ENCODE measurements around the gene C6orf62.
"Not testable (repeated sequence)": the region's sequence is repeated elsewhere in the genome, so short reads cannot be mapped to it uniquely, and the experiment has no call there.

Gene C6orf62

DNA sequence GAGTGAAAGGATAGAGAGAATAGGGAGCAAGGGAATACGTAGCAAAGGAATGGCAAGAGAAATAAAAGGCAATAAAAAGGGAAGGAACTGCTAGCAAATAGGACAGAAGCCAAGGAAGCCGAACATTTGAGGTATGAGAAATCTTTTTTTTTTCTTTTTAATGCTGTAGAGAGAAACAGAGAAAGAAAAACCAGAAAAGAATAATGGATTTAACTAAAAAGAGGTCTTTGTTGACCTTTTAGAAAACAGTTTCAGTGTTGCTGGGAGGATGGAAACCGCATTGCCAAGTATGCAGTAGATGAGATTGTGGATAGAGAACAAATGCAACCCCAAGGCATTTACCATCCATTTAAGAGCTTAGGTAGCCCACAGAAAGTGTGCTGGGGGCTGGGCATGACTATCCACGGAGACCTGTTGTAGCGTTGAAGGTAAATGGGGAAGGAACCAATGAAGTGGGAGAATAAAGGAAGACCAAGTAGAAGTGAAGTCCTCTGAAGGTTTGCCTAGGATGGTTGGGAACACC lies 23.3 kb upstream of the C6orf62 start:
- DNase-seq = no peak

DNA sequence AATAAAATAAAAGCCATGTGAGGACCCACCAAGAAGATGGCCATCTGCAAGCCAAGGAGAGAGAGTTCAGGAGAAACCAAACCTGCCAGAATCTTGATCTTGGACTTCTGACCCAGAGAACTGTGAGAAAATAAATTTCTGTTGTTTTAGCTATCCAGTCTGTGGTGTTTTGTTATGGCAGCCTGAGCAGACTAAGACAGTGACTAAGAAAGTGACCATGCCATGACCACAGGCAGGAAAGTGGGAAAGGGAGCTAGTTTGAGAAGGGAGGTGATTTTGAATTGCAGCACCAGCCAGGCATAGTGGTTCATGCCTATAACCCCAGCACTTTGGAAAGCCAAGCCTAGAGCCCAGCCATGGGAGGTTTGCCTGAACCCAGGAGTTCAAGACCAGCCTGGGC lies 21.9 kb upstream of the C6orf62 start:
- DNase-seq = no peak

DNA sequence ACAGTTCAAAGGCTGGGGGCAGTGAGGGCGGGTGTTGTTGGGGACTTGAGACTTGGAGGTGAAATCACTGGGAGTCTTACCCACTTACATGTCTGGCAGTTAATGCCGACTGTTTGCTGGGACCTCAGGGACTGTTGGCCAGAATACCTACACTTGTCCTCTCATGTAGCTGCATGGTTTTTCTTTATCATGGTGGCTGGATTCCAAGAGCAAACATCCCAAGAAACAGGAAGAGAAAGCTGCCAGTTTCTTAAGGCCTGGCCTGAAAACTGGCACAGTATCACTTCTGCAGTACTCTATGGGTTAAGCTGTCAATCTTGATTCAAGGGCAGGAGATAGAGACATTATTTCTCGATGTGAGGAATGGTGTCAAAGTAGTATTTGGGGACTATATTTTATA lies 19.8 kb upstream of the C6orf62 start:
- no peak for DNase-seq

DNA sequence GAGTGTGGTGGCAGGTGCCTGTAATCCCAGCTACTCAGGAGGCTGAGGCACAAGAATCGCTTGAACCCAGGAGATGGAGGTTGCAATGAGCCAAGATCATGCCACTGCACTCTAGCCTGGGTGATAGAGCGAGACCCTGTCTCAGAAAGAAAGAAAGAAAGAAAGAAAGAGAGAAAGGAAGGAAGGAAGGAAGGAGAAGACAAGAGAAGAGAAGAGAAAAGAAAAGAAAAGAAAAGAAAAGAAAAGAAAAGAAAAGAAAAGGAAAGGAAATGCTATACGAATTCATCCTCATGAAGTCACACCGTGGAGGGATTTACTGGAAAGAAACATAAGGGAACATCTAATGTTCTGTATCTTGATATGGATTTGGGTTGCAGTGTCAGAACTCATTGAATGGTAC lies 15.8 kb upstream of the C6orf62 start:
- DNase-seq = not testable (repeated sequence)

DNA sequence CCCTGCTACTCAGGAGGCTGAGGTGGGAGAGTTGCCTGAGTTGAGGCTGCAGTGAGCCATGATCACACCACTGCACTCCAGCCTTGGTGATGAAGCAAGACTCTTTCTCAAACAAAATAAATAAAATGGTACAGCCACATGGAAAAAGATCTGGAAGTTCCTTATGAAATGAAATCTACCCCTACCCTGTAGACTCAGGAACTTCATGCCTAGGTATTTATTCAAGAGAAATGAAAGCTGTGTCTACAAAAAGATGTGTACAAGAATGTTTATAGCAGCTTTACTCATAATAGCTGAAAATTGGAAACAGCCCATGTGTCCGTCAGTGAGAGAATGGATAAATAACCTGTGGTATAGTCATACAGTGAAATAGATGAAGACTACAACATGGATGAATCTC lies 15.2 kb upstream of the C6orf62 start:
- no peak for DNase-seq

DNA sequence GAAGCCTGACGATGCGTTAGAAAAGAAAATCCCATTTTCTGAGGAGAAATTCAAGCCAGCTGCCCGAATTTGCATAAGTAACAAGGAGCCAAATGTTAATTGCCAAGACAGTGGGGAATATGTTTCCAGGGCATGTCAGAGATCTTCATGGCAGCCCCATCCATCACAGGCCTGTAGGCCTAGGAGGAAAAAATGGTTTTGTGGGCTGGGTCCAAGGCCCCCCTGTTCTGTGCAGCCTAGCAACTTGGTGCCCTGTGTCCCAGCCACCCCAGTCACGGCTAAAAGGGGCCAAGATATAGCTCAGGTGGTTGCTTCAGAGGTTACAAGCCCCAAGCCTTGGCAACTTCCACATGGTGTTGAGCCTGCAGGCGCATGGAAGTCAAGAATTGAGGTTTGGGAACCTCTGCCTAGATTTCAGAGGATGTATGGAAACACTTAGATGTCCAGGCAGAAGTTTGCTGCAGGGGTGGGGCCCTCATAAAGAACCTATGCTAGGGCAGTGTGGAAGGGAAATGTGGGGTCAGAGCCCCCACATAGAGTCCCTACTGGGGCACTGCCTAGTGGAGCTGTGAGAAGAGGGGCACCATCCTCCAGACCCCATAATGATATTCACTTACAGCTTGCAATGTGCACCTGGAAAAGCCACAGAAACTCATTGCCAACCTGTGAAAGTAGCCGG lies 12.6 kb upstream of the C6orf62 start:
- not testable (repeated sequence) for DNase-seq

DNA sequence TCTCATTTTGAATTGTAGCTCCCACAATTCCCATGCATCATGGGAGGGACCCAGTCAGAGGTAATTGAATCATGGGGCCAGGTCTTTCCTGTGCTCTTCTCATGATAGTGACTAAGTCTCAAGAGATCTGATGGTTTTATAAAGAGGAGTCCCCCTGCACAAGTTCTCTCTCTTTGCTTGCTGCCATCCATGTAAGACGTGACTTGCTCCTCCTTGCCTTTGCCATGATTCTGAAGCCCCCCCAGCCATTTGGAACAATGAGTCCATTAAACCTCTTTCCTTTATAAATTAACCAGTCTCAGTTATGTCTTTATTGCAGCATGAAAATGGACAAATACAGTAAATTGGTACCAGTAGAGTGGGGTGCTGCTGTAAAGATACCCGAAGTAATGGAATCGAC lies 11.7 kb upstream of the C6orf62 start:
- not testable (repeated sequence) for DNase-seq

DNA sequence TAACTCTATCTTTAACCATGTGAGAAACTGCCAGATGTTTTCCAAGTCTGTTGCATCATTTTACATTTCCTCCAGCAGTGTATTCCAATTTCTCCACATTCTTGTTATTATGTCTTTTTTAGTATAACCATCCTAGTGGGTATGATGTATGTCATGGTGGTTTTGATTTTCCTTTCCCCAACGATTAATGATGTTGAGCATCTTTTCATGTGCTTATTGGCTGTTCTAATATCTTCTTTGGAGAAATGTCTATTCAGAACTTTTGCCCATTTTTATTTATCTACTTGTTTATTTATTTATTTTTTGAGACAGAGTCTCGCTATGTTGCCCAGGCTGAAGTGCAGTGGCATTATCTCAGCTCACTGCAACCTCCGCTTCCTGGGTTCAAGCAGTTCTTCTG lies 4.3 kb upstream of the C6orf62 start:
- no peak for DNase-seq

DNA sequence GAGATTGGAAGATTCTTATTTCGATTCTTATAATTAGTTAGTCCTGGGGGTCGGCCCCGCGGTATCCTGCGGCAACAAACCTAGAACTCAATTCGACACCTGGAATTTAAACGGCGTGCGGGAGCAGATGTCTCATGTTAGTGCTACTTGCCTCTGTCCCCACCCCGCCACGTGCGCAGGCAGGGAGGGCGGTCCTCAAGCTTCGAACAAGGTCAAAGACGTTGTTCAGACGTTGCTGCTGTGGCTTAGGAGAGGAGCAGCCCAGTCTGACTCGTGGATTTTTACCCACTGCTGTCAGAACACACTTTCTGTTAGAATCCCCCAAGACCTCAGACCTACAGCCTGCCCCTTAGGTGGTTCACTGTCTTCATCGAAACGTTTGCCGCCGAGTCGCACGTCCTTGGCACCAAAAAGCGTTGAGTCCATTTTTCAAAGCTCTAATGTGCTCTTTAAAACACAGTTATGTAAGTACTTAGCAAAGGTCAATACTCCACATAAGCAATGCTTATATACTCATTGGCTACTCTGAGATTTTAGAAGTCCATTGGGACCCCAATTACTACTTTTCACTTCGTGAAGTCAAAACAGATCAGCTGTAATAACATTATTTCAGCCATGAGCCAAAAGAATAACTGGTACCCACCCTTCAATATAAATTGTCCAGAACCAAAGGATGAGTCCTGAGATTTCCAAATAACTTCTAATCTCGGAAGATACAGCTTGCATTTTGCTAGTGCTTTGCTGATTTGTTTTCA lies 2.7 kb upstream of the C6orf62 start:
- no peak for DNase-seq

DNA sequence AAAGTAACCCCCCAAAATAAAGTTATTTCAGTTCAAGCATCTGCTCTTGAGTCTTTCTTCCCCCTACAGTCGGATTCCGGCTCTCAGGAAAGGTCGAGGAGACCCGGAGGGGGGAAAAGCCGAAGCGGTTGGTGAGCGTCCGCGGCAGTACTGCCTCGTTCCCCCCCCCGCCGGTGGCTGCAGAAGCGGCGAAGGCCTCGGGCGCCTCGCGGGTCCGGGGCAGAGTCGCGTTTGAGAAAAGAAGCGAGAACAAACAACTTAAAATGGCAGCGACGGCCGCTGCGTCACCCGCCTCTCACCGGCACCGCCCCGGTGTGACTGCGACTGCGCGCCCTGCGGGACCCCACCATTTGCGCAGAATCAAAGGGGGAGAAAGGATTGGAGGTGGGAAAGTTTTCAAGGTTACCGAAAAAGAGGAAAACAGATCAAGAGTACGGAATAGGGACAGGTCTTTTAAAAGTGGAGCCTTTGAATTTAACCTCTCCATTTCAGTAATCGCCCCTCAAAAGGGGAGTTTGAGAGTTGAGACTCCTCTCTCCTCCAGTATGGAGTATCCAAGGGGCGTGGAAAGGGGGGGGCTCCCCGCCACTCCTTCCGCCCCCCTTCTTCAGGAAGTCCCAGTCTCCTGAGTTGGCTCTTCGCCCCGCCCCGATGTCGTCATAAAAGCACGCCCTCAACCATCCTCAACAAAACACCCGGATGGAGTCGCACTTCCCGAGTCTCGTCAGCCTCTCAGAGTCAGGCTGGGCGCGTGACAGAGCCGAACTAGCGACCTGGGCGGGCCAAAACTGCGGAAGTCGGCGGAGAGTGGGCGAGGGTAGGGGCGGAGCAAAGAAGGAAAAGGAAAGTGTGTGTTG lies 1.9 kb upstream of the C6orf62 start:
- peak; percentile 100 for DNase-seq

DNA sequence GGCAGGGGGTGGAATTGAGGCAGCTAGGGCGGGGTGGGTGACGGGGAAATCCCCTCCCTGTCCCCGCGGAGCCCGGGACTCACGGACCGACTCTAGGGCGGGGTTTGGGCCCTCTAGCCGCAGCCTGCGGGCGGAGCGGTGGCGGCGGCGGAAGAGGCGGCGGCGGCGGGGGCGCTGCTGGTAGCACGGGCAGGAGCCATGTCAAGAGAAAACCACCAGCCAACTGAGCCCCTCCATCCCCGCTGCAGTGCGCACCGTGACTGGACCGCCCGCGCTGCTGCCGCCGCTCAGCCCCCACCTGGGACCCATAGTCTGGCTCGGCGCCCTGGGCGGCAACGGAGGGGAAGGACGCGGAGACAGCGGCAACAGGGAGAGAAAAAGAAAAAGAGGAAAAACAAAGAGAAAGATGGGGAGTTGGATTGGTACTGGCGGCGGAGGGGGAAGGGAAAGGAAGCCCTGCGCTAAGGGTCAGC lies 1.2 kb upstream of the C6orf62 start:
- no peak for DNase-seq

DNA sequence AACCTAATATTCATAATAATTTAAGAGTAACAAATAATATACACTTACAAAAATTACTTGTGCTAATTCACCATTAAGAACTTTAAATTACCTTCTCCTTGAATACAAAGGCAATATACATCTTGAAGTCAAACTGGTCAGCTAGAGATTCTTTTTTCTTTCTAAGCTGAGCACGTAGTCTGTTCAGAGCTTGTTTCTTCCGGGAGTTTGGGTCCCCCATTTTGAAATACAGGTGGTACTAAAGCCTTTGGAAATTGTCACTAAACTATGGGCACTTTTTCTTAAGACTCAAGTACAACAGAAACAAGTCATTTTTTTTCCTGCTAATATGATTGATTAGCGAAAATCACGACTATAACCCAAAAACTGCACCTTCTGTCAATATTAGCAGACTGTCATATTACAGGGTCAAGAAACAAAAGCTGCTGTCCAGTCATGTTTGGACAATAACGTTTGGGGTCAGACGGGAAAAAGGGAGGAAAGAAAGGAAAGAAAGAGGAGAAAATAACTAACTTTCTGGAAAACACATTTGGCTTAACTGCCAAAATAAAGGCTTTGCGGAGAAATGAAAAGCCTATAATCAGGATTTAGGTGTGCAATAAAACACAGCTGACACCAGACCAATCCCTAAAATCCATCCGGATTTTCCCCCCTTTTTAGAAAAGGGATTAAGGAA lies 367 bp downstream of the C6orf62 start:
- DNase-seq = no peak

DNA sequence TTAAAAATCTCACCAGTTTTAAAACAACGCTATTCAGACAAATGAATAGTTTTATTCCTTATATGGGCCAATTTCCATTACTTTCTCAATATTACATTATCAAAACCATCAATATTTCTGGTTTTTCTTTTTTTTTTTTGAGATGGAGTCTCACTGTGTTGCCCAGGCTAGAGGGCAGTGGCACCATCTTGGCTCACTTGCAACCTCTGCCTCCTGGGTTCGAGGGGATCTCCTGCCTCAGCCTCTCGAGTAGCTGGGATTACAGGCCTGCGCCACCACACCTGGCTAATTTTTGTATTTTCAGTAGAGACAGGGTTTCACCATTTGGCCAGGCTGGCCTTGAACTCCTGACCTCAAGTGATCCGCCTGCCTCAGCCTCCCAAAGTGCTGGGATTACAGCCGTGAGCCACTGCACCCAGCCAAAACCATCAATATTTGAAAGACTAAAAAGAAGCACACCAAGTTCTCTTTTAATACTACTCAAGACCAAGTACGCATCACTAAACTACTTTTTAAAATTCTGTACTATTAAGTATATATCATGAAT lies 2.3 kb downstream of the C6orf62 start:
- not testable (repeated sequence) for DNase-seq

DNA sequence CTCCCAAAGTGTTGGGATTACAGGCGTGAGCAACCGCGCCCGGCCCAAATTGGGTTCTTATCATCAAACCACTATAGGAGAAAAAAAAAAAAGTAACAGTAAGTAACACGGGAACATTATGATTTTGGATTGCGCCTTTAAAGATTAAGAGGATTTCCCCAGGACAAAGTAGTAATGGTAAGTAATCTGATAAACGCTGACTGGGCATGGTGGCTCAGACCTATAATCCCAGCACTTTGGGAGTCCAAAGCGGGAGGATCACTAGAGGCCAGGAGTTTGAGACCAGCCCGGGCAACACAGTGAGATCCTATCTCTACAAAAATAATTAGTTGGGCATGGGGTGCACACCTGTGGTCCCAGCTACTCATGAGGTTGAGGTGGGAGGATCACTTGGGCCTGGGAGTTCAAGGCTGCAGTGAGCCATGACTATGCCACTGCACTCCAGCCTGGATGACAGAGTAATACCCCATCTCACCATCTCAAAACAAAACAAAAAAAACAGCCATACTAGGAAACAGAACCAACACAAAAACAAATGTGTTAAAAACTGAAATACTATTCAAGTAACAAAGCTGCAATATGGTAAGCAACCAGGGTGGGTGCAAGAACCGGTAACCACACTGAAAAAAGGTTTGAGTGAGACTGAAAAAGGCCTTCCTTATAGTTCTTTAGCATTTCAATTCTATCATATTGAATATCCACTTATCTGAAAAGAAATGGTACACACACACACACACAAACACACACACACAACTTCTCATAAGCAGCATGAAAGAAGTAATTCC lies 8.2 kb downstream of the C6orf62 start:
- DNase-seq = no peak

DNA sequence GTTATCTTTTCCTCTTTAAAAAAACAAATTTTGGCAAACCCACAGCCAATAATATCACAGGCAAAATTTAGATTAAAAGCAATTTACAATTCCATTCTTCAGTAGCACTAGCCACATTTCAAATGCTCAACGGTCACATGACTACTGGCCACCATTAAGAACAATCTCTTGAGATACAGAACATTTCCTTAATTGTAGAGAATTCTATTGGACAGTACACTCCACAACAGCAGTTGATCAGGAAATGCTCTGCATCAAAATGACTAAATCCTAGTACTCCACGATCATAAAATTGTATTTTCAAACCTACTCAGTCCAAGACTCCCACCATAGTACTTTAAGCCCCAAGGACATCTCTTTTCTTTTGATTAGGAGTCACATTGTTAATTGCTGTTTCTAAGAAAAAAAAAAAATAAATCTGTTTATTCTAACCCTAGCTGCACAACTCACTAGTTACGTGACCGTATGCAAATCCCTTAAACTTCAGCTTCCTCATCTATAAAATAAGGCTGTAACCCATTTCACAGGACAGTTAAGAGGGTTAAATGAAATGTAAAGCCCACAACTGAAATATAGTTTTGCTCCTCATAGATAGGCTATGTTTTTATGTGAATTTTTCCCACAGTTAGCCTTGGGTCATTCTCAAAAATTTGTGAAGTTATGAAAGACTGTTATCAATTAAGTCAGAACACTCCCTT lies 9.8 kb downstream of the C6orf62 start:
- DNase-seq = no peak

DNA sequence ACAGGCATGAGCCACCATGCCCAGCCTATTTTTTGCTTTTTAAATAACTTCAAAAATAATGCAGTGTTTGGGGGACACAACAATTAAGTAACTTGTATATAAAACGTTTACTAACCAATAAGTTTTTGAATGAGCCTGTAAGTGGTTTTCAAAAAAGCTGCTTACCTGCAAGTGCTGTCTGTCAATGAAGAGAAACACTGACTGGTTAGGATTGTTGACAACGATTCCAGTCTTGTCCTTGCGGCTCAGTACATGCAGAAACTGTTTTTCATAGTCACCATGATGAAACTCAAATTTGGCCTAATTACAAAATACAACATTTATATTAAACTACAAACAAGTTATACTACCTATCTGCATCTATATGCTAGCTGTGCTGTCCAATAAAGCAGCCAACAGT lies 10.3 kb downstream of the C6orf62 start:
- no peak for DNase-seq

DNA sequence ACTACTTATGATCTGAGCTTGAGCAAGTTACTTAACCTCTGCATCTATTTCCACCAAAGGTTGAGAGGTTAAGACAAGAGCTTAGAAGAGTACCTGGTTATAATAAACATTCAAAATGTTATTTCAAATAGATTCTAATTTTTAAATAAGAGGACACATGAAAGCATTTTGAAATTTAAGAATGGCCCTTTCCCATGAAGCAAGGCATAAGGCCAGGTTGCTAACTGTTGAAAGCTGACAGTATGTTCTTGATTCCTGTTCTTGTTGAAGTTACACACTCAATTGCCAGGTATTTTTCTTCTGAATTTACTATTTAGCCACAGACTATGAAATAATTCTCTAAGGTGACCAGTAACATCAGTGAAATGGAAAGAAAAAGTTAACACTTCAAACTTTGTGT lies 14.5 kb downstream of the C6orf62 start:
- DNase-seq = no peak

DNA sequence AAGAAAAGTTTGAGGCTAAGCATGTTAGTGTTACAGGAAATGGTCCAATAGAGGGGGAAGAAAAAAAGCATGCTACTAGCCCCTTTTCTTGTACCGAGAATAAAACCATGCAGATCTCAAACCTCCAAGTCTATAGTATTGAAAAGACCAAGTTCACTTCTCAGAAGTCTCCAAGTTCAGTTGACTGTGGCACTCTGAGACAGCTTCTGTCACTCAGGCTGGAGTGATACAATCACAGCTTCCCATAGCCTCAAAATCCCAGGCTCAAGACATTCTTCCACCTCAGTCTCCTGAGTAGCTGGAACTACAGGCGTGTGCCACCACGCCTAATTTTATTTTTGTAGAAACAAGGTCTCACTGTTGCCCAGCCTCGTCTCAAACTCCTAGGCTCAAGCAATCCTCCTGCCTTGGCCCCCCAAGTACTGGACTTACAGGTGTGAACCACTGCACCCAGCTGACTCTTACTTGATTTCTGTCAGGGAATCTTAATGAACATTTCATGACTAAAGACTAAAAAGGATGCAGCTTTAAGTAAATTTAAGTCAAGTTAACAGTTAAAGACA lies 16.2 kb downstream of the C6orf62 start:
- DNase-seq = no peak

DNA sequence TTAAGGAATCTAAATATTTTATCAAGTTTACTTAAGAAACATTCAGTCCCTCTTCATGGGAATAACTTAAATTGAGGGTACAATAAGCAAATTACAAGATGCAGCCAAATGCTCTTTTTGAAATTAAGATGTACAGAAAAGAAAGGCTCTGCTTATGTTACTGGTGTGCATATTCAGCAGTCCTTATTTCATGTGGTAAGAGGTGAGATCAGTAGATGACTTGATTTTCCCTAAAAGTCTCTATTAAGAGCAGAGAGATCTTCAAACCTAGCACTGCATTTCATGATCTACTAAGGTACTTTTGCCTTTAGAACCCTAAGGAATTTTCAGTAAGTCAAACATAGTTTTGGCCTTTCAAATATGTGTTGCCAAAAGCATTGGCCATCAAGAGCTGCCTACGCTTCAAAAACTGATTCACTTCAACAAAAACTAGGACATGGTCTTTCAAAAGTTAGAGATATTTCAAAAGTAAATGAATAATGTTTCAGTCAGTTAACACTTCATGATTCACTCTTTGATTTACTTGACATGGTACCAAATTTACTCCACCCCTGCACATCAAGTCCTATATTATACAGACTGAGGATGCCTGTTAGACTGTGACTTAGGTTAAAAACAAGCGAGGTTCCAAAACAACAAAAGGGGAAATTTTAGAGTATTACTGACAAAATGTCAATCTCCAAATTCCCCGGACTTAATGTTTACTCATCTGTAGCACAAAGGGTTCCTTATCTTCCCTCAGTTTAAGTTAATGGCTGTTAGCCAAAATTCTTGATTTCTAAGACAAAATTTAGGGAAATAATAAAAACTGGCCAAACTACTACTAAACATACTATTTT lies 19.2 kb downstream of the C6orf62 start:
- no peak for DNase-seq

DNA sequence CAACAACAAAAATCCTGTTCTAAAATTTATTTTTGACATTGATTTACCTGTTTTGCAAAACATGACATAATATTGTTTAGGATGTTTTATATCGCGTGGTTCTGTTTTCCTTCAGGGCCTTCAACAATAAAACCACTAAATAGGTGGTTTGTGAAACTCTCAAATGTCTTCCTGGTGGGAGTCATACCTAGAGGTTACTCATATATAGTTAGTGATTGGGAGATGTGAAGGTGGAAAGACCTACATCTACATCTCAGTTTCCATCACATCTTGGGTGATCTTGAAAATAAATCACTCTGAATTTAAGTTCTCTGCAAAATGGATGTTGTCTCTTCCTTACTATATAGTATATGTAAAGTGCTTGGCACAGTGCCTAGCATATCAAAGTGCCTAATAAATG lies 22.9 kb downstream of the C6orf62 start:
- DNase-seq = no peak
